HCT116 (cell line): ENCODE results near the gene CDK14. TPM values are rescaled to one million over a fixed set of nuclear protein-coding genes. Genes with fewer than 3 reads are reported as not detected.

ENCODE experiments used
- ATAC-seq: fragments of 200-7000 bp; cut with Tn5 transposase; 2 replicates; pipeline ENCODE4 v1.9.1; 2020; ENCODE audit warnings: mild to moderate bottlenecking, moderate library complexity
- BruUV-seq: library from RNA; stranded (reverse); fragments of 400-500 nt; replicated peaks from 2 replicates; lab custom pipeline; 2021; lab: Mats Ljungman, UMichigan
- CTCF ChIA-PET: fragments of 300-600 bp; sonication (Branson Sonifier 250); formaldehyde crosslinking; loops from one replicate; lab custom pipeline; 2021; ENCODE audit warnings: antibody characterized with exemption; lab: Charles Lee
- POLR2A ChIA-PET: fragments of 300-600, 350-600 bp; sonication (Branson Sonifier 250); formaldehyde crosslinking; loops from one replicate; lab custom pipeline; 2021; ENCODE audit warnings: antibody characterized with exemption; lab: Charles Lee
- RAD21 ChIA-PET, 2 experiments: fragments of 300-600 bp; sonication (Branson Sonifier 250); formaldehyde crosslinking; loops; one replicate each; lab custom pipeline; 2023; ENCODE audit warnings: low total read pairs in 2 of 2; ENCODE audit not compliant: uncharacterized antibody in 2 of 2, unreplicated experiment in 2 of 2, low non-redundant PET in 1 of 2; lab: Charles Lee
- DNase-seq: peaks from one replicate; pipeline ENCODE4 v3.0.0-alpha.2; 2010; ENCODE audit warnings: low read depth, low spot score
- H2AFZ ChIP-seq: fragments of 200-600 bp; shearing (Covaris generic), sonication (generic); 2 replicates; pipeline ENCODE4 v1.6.1; 2017; ENCODE audit warnings: low read depth, mixed run types, mixed read lengths, antibody characterized with exemption, low read length; ENCODE audit not compliant: poor library complexity, severe bottlenecking
- H3K27ac ChIP-seq: 2 replicates; pipeline ENCODE4 v1.5.1; 2012; ENCODE audit warnings: low read depth, low read length
- H3K27me3 ChIP-seq: fragments of 200-600 bp; sonication (generic); 2 replicates; pipeline ENCODE4 v1.6.1; 2016; ENCODE audit warnings: mixed run types, low read length, mixed read lengths; ENCODE audit not compliant: insufficient read depth
- H3K36me3 ChIP-seq, 2 experiments: fragments of 200-500 bp in 1 of 2; fragments of 200-600 bp in 1 of 2; sonication (Bioruptor generic) in 1 of 2; sonication (generic) in 1 of 2; 2 replicates each; pipeline versions ENCODE4 v1.5.1 to v1.6.1; 2014 to 2016; ENCODE audit warnings: low read length in 2 of 2, inconsistent platforms in 1 of 2, mixed read lengths in 1 of 2, mixed run types in 1 of 2; ENCODE audit not compliant: insufficient read depth in 2 of 2, control insufficient read depth in 1 of 2
- H3K4me1 ChIP-seq, 2 experiments: fragments of 200-600 bp in 1 of 2; sonication (generic) in 1 of 2; 2 replicates each; pipeline versions ENCODE4 v1.5.1 to v1.6.1; 2012 to 2017; ENCODE audit warnings: low read length in 2 of 2, inconsistent platforms in 1 of 2, mild to moderate bottlenecking in 1 of 2, mixed read lengths in 1 of 2, mixed run types in 1 of 2, moderate library complexity in 1 of 2; ENCODE audit not compliant: insufficient read depth in 2 of 2, control insufficient read depth in 1 of 2
- H3K4me2 ChIP-seq: fragments of 200-600 bp; sonication (generic); 2 replicates; pipeline ENCODE4 v1.6.1; 2017; ENCODE audit warnings: mixed run types, low read length, mixed read lengths
- H3K4me3 ChIP-seq, 2 experiments: fragments of 200-600 bp in 1 of 2; sonication (generic) in 1 of 2; replicated peaks in 1 of 2; 2 replicates each; pipeline ENCODE4 v1.5.1; 2011 to 2016; ENCODE audit warnings: low read length in 2 of 2, control low read depth in 1 of 2, low read depth in 1 of 2, mild to moderate bottlenecking in 1 of 2, mixed read lengths in 1 of 2, mixed run types in 1 of 2
- H3K79me2 ChIP-seq: fragments of 200-600 bp; sonication (generic); 2 replicates; pipeline ENCODE4 v1.6.1; 2017; ENCODE audit warnings: mild to moderate bottlenecking, mixed run types, low read length, moderate library complexity, mixed read lengths; ENCODE audit not compliant: insufficient read depth
- H3K9ac ChIP-seq: fragments of 200-600 bp; sonication (generic); 2 replicates; pipeline ENCODE4 v1.6.1; 2016; ENCODE audit warnings: low read length, mixed read lengths
- H3K9me2 ChIP-seq: fragments of 200-600 bp; sonication (generic), shearing (Covaris generic); 2 replicates; pipeline ENCODE4 v1.6.1; 2017; ENCODE audit warnings: mixed run types, mild to moderate bottlenecking, moderate library complexity; ENCODE audit not compliant: insufficient read depth
- H3K9me3 ChIP-seq, 2 experiments: fragments of 200-500 bp in 1 of 2; fragments of 200-600 bp in 1 of 2; sonication (Bioruptor generic) in 1 of 2; sonication (generic) in 1 of 2; 2 replicates each; pipeline ENCODE4 v1.6.1; 2014 to 2017; ENCODE audit warnings: low read length in 2 of 2, mixed read lengths in 2 of 2, inconsistent platforms in 1 of 2, low read depth in 1 of 2, mild to moderate bottlenecking in 1 of 2, mixed run types in 1 of 2, moderate library complexity in 1 of 2; ENCODE audit not compliant: control insufficient read depth in 1 of 2, insufficient read depth in 1 of 2
- H4K20me1 ChIP-seq: fragments of 200-600 bp; sonication (generic), shearing (Covaris generic); 2 replicates; pipeline ENCODE4 v1.6.1; 2017; ENCODE audit warnings: mixed run types, mild to moderate bottlenecking, moderate library complexity; ENCODE audit not compliant: insufficient read depth
- CBX3 ChIP-seq: IDR thresholded peaks from 2 replicates; pipeline ENCODE4 v1.6.1; 2012; ENCODE audit warnings: low read depth
- ELF1 ChIP-seq: IDR thresholded peaks from 2 replicates; pipeline ENCODE4 v1.6.1; 2012; ENCODE audit warnings: low read depth, borderline replicate concordance
- EZH2 ChIP-seq: fragments of 200-600 bp; sonication (generic); IDR thresholded peaks from 2 replicates; pipeline ENCODE4 v1.6.1; 2017; ENCODE audit warnings: antibody characterized with exemption, mixed run types
- POLR2AphosphoS5 ChIP-seq: IDR thresholded peaks from 2 replicates; pipeline ENCODE4 v1.6.1; 2011; ENCODE audit warnings: mild to moderate bottlenecking, low read depth, low read length, moderate library complexity
- RAD21 ChIP-seq: IDR thresholded peaks from 2 replicates; pipeline ENCODE4 v1.6.1; 2012; ENCODE audit warnings: low read depth, mild to moderate bottlenecking
- SP1 ChIP-seq: IDR thresholded peaks from 2 replicates; pipeline ENCODE4 v1.6.1; 2012; ENCODE audit warnings: low read depth
- TCF7L2 ChIP-seq: IDR thresholded peaks from 2 replicates; pipeline ENCODE4 v1.7.0; 2011; ENCODE audit warnings: borderline replicate concordance, inconsistent platforms; ENCODE audit not compliant: insufficient read depth, insufficient read length; ENCODE audit errors: extremely low read depth
- YY1 ChIP-seq: IDR thresholded peaks from 2 replicates; pipeline ENCODE4 v1.6.1; 2011; ENCODE audit warnings: low read length, low read depth, moderate library complexity, mild to moderate bottlenecking; ENCODE audit not compliant: insufficient replicate concordance; ENCODE audit errors: extremely low read depth
- intact Hi-C: fragments of 100-400 bp; cut with micrococcal nuclease; formaldehyde crosslinking; loops from 2 replicates; pipeline ENCODE4 v1.10.0; 2022
- total RNA-seq: library from RNA; stranded (reverse); gene quantifications from one replicate; pipeline ENCODE4 v1.2.1, GENCODE V29; 2021; ENCODE audit not compliant: unreplicated experiment
- TF ChIP-seq, protein P1 (sequence below): IDR thresholded peaks from 2 replicates; pipeline ENCODE4 v1.6.1; 2011; ENCODE audit warnings: mild to moderate bottlenecking, low read length, moderate library complexity; ENCODE audit not compliant: insufficient replicate concordance; ENCODE audit errors: extremely low read depth
- TF ChIP-seq, protein P2 (sequence below): IDR thresholded peaks from 2 replicates; pipeline ENCODE4 v1.6.1; 2012

The CDK14 gene
- total RNA-seq, 1 experiment from 2014 or later: 10.2 TPM

DNA sequence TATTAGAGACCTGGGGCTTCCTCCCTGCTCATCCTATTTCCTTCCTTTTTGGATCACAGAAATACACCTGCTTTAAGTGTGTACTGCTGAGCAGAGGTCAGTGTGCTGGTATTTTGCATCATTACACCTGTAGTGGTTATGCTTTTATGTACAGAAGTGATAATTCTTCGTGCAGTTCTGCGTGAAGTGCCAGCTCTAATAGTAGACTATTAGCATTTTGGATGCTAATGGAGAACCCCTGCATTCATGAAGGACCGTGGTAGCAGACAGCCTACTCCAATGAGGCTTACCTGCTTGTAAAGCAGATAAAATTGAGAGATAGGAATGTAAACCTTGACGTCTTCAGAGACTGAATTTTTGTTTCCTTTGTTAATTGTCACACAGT is 114.3 kb downstream of the CDK14 start:
- ChIA-PET CTCF (no interaction called here), RAD21 (no interaction called here), POLR2A (no interaction called here)
- H3K4me3 ChIP-seq: no peak overlapping the region
- H3K9me3 ChIP-seq: no peaks in the 10 kb centered on the region
- no peaks in the 10 kb centered on the region for H3K4me1 ChIP-seq
- no peaks in the 10 kb centered on the region for H3K79me2 ChIP-seq
- no peak overlapping the region for H3K27ac ChIP-seq
- ATAC-seq: no peak
- intact Hi-C loops: no loop called here
- TF ChIP-seq, protein P1, sequence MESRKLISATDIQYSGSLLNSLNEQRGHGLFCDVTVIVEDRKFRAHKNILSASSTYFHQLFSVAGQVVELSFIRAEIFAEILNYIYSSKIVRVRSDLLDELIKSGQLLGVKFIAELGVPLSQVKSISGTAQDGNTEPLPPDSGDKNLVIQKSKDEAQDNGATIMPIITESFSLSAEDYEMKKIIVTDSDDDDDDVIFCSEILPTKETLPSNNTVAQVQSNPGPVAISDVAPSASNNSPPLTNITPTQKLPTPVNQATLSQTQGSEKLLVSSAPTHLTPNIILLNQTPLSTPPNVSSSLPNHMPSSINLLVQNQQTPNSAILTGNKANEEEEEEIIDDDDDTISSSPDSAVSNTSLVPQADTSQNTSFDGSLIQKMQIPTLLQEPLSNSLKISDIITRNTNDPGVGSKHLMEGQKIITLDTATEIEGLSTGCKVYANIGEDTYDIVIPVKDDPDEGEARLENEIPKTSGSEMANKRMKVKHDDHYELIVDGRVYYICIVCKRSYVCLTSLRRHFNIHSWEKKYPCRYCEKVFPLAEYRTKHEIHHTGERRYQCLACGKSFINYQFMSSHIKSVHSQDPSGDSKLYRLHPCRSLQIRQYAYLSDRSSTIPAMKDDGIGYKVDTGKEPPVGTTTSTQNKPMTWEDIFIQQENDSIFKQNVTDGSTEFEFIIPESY: no peak
- no peak for TF ChIP-seq EZH2
- TF ChIP-seq RAD21: no peak
- no peak for TF ChIP-seq POLR2AphosphoS5
- TF ChIP-seq ELF1: no peak
- TF ChIP-seq SP1: no peak
- TF ChIP-seq TCF7L2: no peak
- TF ChIP-seq CBX3: no peak
- TF ChIP-seq YY1: no peak
- TF ChIP-seq, protein P2, sequence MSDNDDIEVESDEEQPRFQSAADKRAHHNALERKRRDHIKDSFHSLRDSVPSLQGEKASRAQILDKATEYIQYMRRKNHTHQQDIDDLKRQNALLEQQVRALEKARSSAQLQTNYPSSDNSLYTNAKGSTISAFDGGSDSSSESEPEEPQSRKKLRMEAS: no peak
- no peaks in the 10 kb centered on the region for H3K36me3 ChIP-seq
- no peaks in the 10 kb centered on the region; the same call in 1 of the 2 replicates for H3K9me2 ChIP-seq
- H3K4me2 ChIP-seq: no peak overlapping the region
- H2AFZ ChIP-seq: no peak overlapping the region
- no peaks in the 10 kb centered on the region for H4K20me1 ChIP-seq
- H3K27me3 ChIP-seq: no peaks in the 10 kb centered on the region
- no TSS peak for BruUV-seq
- DNase-seq: no peak
- no peak overlapping the region for H3K9ac ChIP-seq
